Measurements from ENCODE around the gene TRIO.

DNA sequence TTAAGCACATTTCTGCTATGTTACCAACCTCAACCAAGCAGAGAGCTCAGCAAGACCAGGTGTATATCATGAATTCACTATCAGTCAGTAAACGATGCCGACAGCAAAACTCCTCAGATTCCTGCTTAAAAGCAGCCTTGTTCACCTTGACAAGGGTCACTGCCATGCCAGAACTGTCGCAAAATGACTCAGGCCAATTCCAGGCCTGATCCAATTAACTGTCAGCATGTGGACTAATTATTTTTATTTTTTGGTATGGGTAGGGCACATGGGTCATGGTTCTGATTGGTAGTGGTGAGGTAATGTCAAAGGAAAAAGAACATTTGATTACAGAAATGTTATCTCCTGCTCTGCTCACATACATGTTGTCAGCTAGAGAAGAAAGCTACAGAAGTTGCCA lies 224.2 kb downstream of the TRIO start:
- TF ChIP-seq, protein P1, sequence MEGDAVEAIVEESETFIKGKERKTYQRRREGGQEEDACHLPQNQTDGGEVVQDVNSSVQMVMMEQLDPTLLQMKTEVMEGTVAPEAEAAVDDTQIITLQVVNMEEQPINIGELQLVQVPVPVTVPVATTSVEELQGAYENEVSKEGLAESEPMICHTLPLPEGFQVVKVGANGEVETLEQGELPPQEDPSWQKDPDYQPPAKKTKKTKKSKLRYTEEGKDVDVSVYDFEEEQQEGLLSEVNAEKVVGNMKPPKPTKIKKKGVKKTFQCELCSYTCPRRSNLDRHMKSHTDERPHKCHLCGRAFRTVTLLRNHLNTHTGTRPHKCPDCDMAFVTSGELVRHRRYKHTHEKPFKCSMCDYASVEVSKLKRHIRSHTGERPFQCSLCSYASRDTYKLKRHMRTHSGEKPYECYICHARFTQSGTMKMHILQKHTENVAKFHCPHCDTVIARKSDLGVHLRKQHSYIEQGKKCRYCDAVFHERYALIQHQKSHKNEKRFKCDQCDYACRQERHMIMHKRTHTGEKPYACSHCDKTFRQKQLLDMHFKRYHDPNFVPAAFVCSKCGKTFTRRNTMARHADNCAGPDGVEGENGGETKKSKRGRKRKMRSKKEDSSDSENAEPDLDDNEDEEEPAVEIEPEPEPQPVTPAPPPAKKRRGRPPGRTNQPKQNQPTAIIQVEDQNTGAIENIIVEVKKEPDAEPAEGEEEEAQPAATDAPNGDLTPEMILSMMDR (IDR thresholded peaks at IDR 0.05): no peak
- TF ChIP-seq POLR2A (IDR thresholded peaks at IDR 0.05): no peak
